A673 (cell line): Measurements from ENCODE around the gene MTX3.

Experiments used
- EZH2 ChIP-seq: fragments of 200-600 bp; sonication (generic); IDR thresholded peaks from 2 replicates; pipeline ENCODE4 v1.6.1; 2017; ENCODE audit warnings: borderline replicate concordance, low read depth, mild to moderate bottlenecking, mixed read lengths, antibody characterized with exemption, low read length; ENCODE audit not compliant: poor library complexity, severe bottlenecking
- TF ChIP-seq, protein P1 (sequence below): fragments of 300-800, 200-600 bp; sonication (generic); conservative IDR thresholded peaks from 2 replicates; pipeline ENCODE4 v1.5.1; 2017; ENCODE audit warnings: low read depth, mild to moderate bottlenecking, antibody characterized with exemption, low read length, moderate library complexity, mixed read lengths

DNA sequence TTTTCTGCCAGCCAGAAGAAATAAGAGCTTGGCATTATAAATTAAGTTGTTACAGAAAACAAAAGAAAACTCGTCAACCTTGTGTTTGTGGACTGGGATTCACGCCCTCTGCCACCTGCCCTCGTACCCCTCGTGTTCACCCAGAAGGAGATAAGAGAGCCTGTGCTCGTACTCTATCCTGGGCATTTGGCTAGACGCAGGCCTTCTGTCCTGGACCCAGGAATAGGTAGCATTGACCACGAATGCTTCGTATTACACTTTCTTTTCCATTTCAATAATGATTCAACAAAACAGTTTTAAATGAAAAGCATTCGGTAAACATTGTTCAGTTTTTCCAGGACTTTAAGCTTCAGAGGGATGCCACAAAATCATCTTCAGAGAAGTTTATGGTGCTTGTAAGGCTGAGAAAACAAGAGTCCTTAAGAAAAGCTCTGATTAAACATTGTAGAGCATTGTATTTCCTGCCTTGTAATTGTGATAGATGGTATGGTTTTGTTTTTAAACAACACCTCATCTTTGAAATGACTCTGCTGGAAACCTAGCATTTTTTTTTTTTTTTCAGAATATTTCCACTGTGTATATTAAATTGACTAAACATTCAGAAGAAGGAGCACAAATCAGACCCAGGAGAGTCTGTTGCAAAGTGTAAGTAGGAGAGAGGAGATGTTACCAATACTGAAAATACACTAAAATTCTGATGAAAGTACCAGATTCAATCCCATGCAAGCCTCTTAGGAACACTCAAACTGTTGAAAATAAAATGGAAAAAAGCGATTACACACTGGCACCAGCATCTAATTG is 27.6 kb downstream of the MTX3 start:
- no peak for TF ChIP-seq EZH2
- TF ChIP-seq, protein P1, sequence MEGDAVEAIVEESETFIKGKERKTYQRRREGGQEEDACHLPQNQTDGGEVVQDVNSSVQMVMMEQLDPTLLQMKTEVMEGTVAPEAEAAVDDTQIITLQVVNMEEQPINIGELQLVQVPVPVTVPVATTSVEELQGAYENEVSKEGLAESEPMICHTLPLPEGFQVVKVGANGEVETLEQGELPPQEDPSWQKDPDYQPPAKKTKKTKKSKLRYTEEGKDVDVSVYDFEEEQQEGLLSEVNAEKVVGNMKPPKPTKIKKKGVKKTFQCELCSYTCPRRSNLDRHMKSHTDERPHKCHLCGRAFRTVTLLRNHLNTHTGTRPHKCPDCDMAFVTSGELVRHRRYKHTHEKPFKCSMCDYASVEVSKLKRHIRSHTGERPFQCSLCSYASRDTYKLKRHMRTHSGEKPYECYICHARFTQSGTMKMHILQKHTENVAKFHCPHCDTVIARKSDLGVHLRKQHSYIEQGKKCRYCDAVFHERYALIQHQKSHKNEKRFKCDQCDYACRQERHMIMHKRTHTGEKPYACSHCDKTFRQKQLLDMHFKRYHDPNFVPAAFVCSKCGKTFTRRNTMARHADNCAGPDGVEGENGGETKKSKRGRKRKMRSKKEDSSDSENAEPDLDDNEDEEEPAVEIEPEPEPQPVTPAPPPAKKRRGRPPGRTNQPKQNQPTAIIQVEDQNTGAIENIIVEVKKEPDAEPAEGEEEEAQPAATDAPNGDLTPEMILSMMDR: no peak
